GM08714 (cell line): ENCODE data around the gene PRPF40A.

ENCODE experiments used
- H3K4me3 ChIP-seq: fragments of 200-500 bp; sonication (Bioruptor generic); 2 replicates; pipeline ENCODE4 v1.5.1; 2014; ENCODE audit warnings: mild to moderate bottlenecking, low read length, inconsistent platforms
- ZNF274 ChIP-seq: IDR thresholded peaks from 2 replicates; pipeline ENCODE4 v1.6.1; 2012; ENCODE audit warnings: mild to moderate bottlenecking, low read depth, low read length

PRPF40A gene

GRCh38 chr2:152627351-152627957, 89.8 kb downstream of the PRPF40A start:
- no peak for TF ChIP-seq ZNF274
- no peak overlapping the region for H3K4me3 ChIP-seq

- no peak overlapping the region for H3K4me3 ChIP-seq
- TF ChIP-seq ZNF274 = no peak
These were observed 90.3 kb downstream of the PRPF40A start for GRCh38 chr2:152626911-152627339.

- TF ChIP-seq ZNF274 = no peak
- H3K4me3 ChIP-seq = no peak overlapping the region
These were observed 92.5 kb downstream of the PRPF40A start for GRCh38 chr2:152624805-152625204.

GRCh38 chr2:152623775-152624174, 93.5 kb downstream of the PRPF40A start:
- TF ChIP-seq ZNF274 = no peak

GRCh38 chr2:152623076-152623740, 94.1 kb downstream of the PRPF40A start:
- no peak for TF ChIP-seq ZNF274
- no peak overlapping the region for H3K4me3 ChIP-seq

More at GRCh38 chr2:152623775-152624174, 93.5 kb downstream of the PRPF40A start:
- H3K4me3 ChIP-seq = no peak overlapping the region

- TF ChIP-seq ZNF274 = no peak
- no peak overlapping the region for H3K4me3 ChIP-seq
These were observed 95.0 kb downstream of the PRPF40A start for GRCh38 chr2:152622219-152622618.

GRCh38 chr2:152620985-152621384, 96.3 kb downstream of the PRPF40A start:
- TF ChIP-seq ZNF274 = no peak
- H3K4me3 ChIP-seq = no peak overlapping the region

- no peak for TF ChIP-seq ZNF274
- H3K4me3 ChIP-seq = no peak overlapping the region
These were observed 97.1 kb downstream of the PRPF40A start for GRCh38 chr2:152620208-152620607.

GRCh38 chr2:152618193-152618564, 99.1 kb downstream of the PRPF40A start:
- TF ChIP-seq ZNF274 = no peak
- H3K4me3 ChIP-seq = no peak overlapping the region

GRCh38 chr2:152617456-152618192, 99.6 kb downstream of the PRPF40A start:
- H3K4me3 ChIP-seq = no peak overlapping the region
- TF ChIP-seq ZNF274 = no peak

GRCh38 chr2:152615177-152615576, 102.1 kb downstream of the PRPF40A start:
- H3K4me3 ChIP-seq = no peak overlapping the region
- TF ChIP-seq ZNF274 = no peak

GRCh38 chr2:152613235-152613634, 104.0 kb downstream of the PRPF40A start:
- H3K4me3 ChIP-seq = no peak overlapping the region
- no peak for TF ChIP-seq ZNF274

GRCh38 chr2:152611458-152612231, 105.6 kb downstream of the PRPF40A start:
- no peak for TF ChIP-seq ZNF274
- peak overlapping the region; percentile 14; the same call in 1 of the 2 replicates for H3K4me3 ChIP-seq

GRCh38 chr2:152609699-152610098, 107.6 kb downstream of the PRPF40A start:
- no peak for TF ChIP-seq ZNF274
- no peak overlapping the region for H3K4me3 ChIP-seq

GRCh38 chr2:152609154-152609553, 108.1 kb downstream of the PRPF40A start:
- TF ChIP-seq ZNF274 = no peak
- no peak overlapping the region for H3K4me3 ChIP-seq
